Mucosa of rectum (tissue), 2 donors: ENCODE results near the gene SPEG.
"Not testable (repeated sequence)": the region's sequence is repeated elsewhere in the genome, so short reads cannot be mapped to it uniquely, and the experiment has no call there.

Experiments
- H3K27ac ChIP-seq, 2 donors: one replicate each; pipeline ENCODE4 v1.7.0; 2013; ENCODE audit warnings: inconsistent platforms in 2 of 2, low read depth in 2 of 2, low read length in 2 of 2
- H3K27me3 ChIP-seq, 2 donors: one replicate each; pipeline ENCODE4 v1.7.0; 2013; ENCODE audit warnings: low read length in 2 of 2; ENCODE audit not compliant: control insufficient read depth in 2 of 2, insufficient read depth in 2 of 2
- H3K36me3 ChIP-seq, 2 donors: one replicate each; pipeline ENCODE4 v1.7.0; 2013; ENCODE audit warnings: low read length in 2 of 2; ENCODE audit not compliant: control insufficient read depth in 2 of 2, insufficient read depth in 2 of 2
- H3K4me1 ChIP-seq, 2 donors: one replicate each; pipeline ENCODE4 v1.7.0; 2013; ENCODE audit warnings: low read length in 2 of 2, mild to moderate bottlenecking in 1 of 2; ENCODE audit not compliant: control insufficient read depth in 2 of 2, insufficient read depth in 2 of 2
- H3K4me3 ChIP-seq, 2 donors: one replicate each; pipeline ENCODE4 v1.7.0; 2013; ENCODE audit warnings: low read length in 2 of 2
- H3K9ac ChIP-seq, 2 donors: one replicate each; pipeline ENCODE4 v1.7.0; 2013; ENCODE audit warnings: low read length in 2 of 2, low read depth in 1 of 2, mild to moderate bottlenecking in 1 of 2
- H3K9me3 ChIP-seq, 2 donors: one replicate each; pipeline ENCODE4 v1.7.0; 2013; ENCODE audit warnings: low read length in 2 of 2; ENCODE audit not compliant: control insufficient read depth in 2 of 2
- donor health status: healthy.
- donor health status: Normal muscosa, but diverticular disease.

The SPEG gene

GRCh38 chr2:219404954-219405353, 29.7 kb upstream of the SPEG start:
- no peak overlapping the region for H3K4me3 ChIP-seq
- H3K27ac ChIP-seq = peak overlapping the region; percentile 9 to 57
- peaks cover 0 to 1% of the 10 kb centered on the region in 2 donors for H3K27me3 ChIP-seq
- H3K9me3 ChIP-seq = no peaks in the 10 kb centered on the region
- peaks cover 1 to 10% of the 10 kb centered on the region in 2 donors for H3K4me1 ChIP-seq
- no peaks in the 10 kb centered on the region for H3K36me3 ChIP-seq
- H3K9ac ChIP-seq = no peak overlapping the region

DNA sequence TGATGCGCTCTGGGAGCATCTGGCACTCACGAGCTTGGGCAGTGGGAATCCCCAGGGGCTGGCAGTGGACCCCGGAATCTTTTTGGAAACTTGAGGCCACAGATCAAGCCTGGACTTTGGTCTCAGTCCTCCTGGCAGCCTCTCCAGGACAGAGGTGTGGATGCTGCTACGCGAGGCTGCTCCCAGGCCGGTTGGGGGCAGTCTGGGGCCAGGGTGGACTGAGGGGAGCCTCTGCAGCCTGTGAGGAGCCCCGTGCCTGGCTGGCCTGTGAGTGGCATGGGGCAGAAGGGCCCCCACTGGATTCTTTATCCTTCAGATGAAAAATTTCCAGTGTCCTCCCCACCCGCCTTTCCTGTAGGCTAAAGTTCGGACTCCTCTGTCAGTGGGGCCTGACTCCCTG, 29.2 kb upstream of the SPEG start:
- no peaks in the 10 kb centered on the region for H3K9me3 ChIP-seq
- H3K36me3 ChIP-seq = no peaks in the 10 kb centered on the region
- peak overlapping the region; percentile 9 to 57 for H3K27ac ChIP-seq
- peaks cover 0 to 1% of the 10 kb centered on the region in 2 donors for H3K27me3 ChIP-seq
- peaks cover 0 to 5% of the 10 kb centered on the region in 2 donors for H3K4me1 ChIP-seq
- no peak overlapping the region for H3K9ac ChIP-seq
- no peak overlapping the region for H3K4me3 ChIP-seq

GRCh38 chr2:219405958-219406860, 28.4 kb upstream of the SPEG start:
- H3K4me3 ChIP-seq = no peak overlapping the region
- no peaks in the 10 kb centered on the region for H3K36me3 ChIP-seq
- H3K27me3 ChIP-seq = peaks cover 0 to 1% of the 10 kb centered on the region in 2 donors
- no peaks in the 10 kb centered on the region for H3K9me3 ChIP-seq
- no peak overlapping the region for H3K9ac ChIP-seq
- peak overlapping the region; percentile 25 to 57 for H3K27ac ChIP-seq
- no peaks in the 10 kb centered on the region for H3K4me1 ChIP-seq

DNA sequence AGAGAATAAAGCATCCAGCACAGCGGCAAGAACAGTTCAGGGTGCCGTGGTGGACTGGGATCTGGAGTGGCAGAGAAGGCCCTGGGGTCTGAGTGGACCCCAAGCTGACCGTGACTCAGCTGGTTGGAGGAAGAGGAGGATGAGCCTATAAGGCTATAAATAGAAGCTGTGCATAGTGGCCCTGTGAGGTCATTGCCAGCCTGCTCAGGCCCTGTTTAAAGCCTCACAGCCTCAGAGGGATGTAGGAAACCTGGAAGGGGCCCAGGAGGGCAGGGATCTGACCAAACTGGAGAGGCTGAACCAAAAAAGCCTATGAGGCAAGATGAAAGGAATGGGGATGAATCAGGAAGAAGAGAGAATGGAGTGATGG, 27.8 kb upstream of the SPEG start:
- Histone ChIP-seq H3K36me3 (no peaks in the 10 kb centered on the region), H3K4me3 (no peak overlapping the region), H3K9ac (no peak overlapping the region), H3K4me1 (no peaks in the 10 kb centered on the region), H3K9me3 (no peaks in the 10 kb centered on the region), H3K27ac (peak overlapping the region; percentile 25 to 57), H3K27me3 (peaks cover 0 to 1% of the 10 kb centered on the region in 2 donors)

GRCh38 chr2:219407343-219407742, 27.3 kb upstream of the SPEG start:
- not testable (repeated sequence) for H3K36me3 ChIP-seq, H3K9ac ChIP-seq, H3K4me1 ChIP-seq, H3K4me3 ChIP-seq, H3K27me3 ChIP-seq, H3K9me3 ChIP-seq
- peak overlapping the region in 1 of 2 donors; percentile 45 for H3K27ac ChIP-seq

GRCh38 chr2:219408204-219408603, 26.4 kb upstream of the SPEG start:
- Histone ChIP-seq H3K36me3 (no peaks in the 10 kb centered on the region), H3K9ac (no peak overlapping the region), H3K4me3 (no peak overlapping the region), H3K4me1 (no peaks in the 10 kb centered on the region), H3K27ac (peak overlapping the region; percentile 45 to 48), H3K9me3 (peaks cover 0 to 2% of the 10 kb centered on the region in 2 donors), H3K27me3 (peaks cover 0 to 1% of the 10 kb centered on the region in 2 donors)

- Histone ChIP-seq H3K36me3 (no peaks in the 10 kb centered on the region), H3K9ac (no peak overlapping the region), H3K9me3 (peaks cover 0 to 2% of the 10 kb centered on the region in 2 donors), H3K4me3 (no peak overlapping the region), H3K27ac (peak overlapping the region in 1 of 2 donors; percentile 56), H3K27me3 (peaks cover 0 to 1% of the 10 kb centered on the region in 2 donors), H3K4me1 (no peaks in the 10 kb centered on the region)
Observed at GRCh38 chr2:219408631-219409030, 26.0 kb upstream of the SPEG start.

GRCh38 chr2:219409619-219410018, 25.0 kb upstream of the SPEG start:
- Histone ChIP-seq H3K27me3 (peaks cover 0 to 1% of the 10 kb centered on the region in 2 donors), H3K4me3 (no peak overlapping the region), H3K36me3 (no peaks in the 10 kb centered on the region), H3K9me3 (peaks cover 0 to 2% of the 10 kb centered on the region in 2 donors), H3K4me1 (no peaks in the 10 kb centered on the region), H3K27ac (peak overlapping the region in 1 of 2 donors; percentile 56), H3K9ac (no peak overlapping the region)

GRCh38 chr2:219410390-219410789, 24.3 kb upstream of the SPEG start:
- Histone ChIP-seq H3K36me3 (no peaks in the 10 kb centered on the region), H3K27ac (no peak overlapping the region), H3K9me3 (peaks cover 0 to 2% of the 10 kb centered on the region in 2 donors), H3K4me3 (no peak overlapping the region), H3K9ac (no peak overlapping the region), H3K4me1 (no peaks in the 10 kb centered on the region), H3K27me3 (peaks cover 0 to 1% of the 10 kb centered on the region in 2 donors)

- Histone ChIP-seq H3K4me1 (no peaks in the 10 kb centered on the region), H3K36me3 (no peaks in the 10 kb centered on the region), H3K27me3 (peaks cover 0 to 17% of the 10 kb centered on the region in 2 donors), H3K27ac (peak overlapping the region in 1 of 2 donors; percentile 32), H3K9ac (no peak overlapping the region), H3K4me3 (no peak overlapping the region), H3K9me3 (peaks cover 0 to 2% of the 10 kb centered on the region in 2 donors)
Observed at GRCh38 chr2:219414857-219415256, 19.8 kb upstream of the SPEG start.
